HepG2 (cell line): ENCODE results near the gene CHD2. TPM values are rescaled to one million over a fixed set of nuclear protein-coding genes. Genes with fewer than 3 reads are reported as not detected.

Source experiments
- ATAC-seq: fragments of 200-7000 bp; cut with Tn5 transposase; 3 replicates; pipeline ENCODE4 v1.9.1; 2020; ENCODE audit warnings: mild to moderate bottlenecking, moderate library complexity
- BruUV-seq: library from RNA; stranded (reverse); fragments of 400-500 nt; replicated peaks from 2 replicates; lab custom pipeline; 2021; lab: Mats Ljungman, UMichigan
- CTCF ChIA-PET: fragments of 300-600 bp; formaldehyde crosslinking; extraction: SDS; loops from one replicate; lab custom pipeline; 2021; ENCODE audit warnings: low total read pairs, inconsistent platforms, low intra/inter-chr PET ratio; lab: Yijun Ruan, JAX
- POLR2A ChIA-PET: fragments of 350-600 bp; sonication (Branson Sonifier 250); formaldehyde crosslinking; loops from one replicate; lab custom pipeline; 2020; ENCODE audit warnings: antibody characterized with exemption, inconsistent platforms; lab: Yijun Ruan, JAX
- DNase-seq: peaks from one replicate; pipeline ENCODE4 v3.0.0-alpha.2; 2015; ENCODE audit warnings: low spot score
- FAIRE-seq: peaks from 3 replicates; lab custom pipeline; 2011; peaks lifted over from hg19 to GRCh38; lab: Jason Lieb, UNC
- H2AFZ ChIP-seq: one replicate; pipeline ENCODE4 v1.6.1; 2011; ENCODE audit warnings: low read length, inconsistent platforms
- H3K27ac ChIP-seq: fragments of 300-600 bp; 3 replicates; pipeline ENCODE4 v1.8.0; 2011; ENCODE audit warnings: mixed run types, mild to moderate bottlenecking, mixed read lengths, low read length, inconsistent platforms; ENCODE audit not compliant: insufficient read depth; ENCODE audit errors: extremely low read length
- H3K27me3 ChIP-seq, 2 experiments: fragments of 200-600 bp in 1 of 2; 2 replicates in 1 of 2; 3 replicates in 1 of 2; pipeline versions ENCODE4 v1.6.0 to v1.8.0; 2011; ENCODE audit warnings: low read length in 2 of 2, mild to moderate bottlenecking in 2 of 2, moderate library complexity in 2 of 2, inconsistent platforms in 1 of 2; ENCODE audit not compliant: insufficient read depth in 2 of 2, control insufficient read depth in 1 of 2
- H3K36me3 ChIP-seq, 2 experiments: fragments of 200-600 bp in 1 of 2; replicated peaks in 1 of 2; 2 replicates in 1 of 2; 3 replicates in 1 of 2; pipeline versions ENCODE4 v1.5.1 to v1.8.0; 2011; ENCODE audit warnings: low read length in 2 of 2, inconsistent platforms in 1 of 2; ENCODE audit not compliant: insufficient read depth in 2 of 2, control insufficient read depth in 1 of 2
- H3K4me1 ChIP-seq: 2 replicates; pipeline ENCODE4 v1.5.1; 2012; ENCODE audit warnings: low read length, inconsistent platforms; ENCODE audit not compliant: insufficient read depth
- H3K4me2 ChIP-seq: 2 replicates; pipeline ENCODE4 v1.6.0; 2011; ENCODE audit warnings: low read depth, low read length, inconsistent platforms
- H3K4me3 ChIP-seq, 3 experiments: fragments of 200-600 bp in 1 of 3; sonication (generic), shearing (Covaris generic) in 1 of 3; replicated peaks in 1 of 3; 2 replicates each; pipeline ENCODE4 v1.5.1; 2011 to 2016; ENCODE audit warnings: low read length in 3 of 3, inconsistent platforms in 2 of 3, low read depth in 2 of 3, mild to moderate bottlenecking in 2 of 3, control low read depth in 1 of 3, mixed read lengths in 1 of 3; ENCODE audit not compliant: insufficient read depth in 1 of 3
- H3K79me2 ChIP-seq: one replicate; pipeline ENCODE4 v1.6.1; 2011; ENCODE audit warnings: low read length, inconsistent platforms; ENCODE audit not compliant: insufficient read depth
- H3K9ac ChIP-seq: 2 replicates; pipeline ENCODE4 v1.6.0; 2011; ENCODE audit warnings: mild to moderate bottlenecking, low read depth, low read length, inconsistent platforms; ENCODE audit not compliant: insufficient read depth
- H3K9me3 ChIP-seq: 2 replicates; pipeline ENCODE4 v1.5.1; 2012; ENCODE audit warnings: mild to moderate bottlenecking, low read length
- H4K20me1 ChIP-seq: 2 replicates; pipeline ENCODE4 v1.6.0; 2011; ENCODE audit warnings: inconsistent platforms, mild to moderate bottlenecking, low read length, moderate library complexity; ENCODE audit not compliant: insufficient read depth
- KAT2B ChIP-seq: fragments of 150-350 bp; IDR thresholded peaks from 2 replicates; pipeline ENCODE4 v1.6.1; 2014; ENCODE audit warnings: low read depth, low read length, borderline replicate concordance
- RBM22 ChIP-seq: fragments of 200-400 bp; formaldehyde crosslinking; optimal IDR thresholded peaks from 2 replicates; pipeline ENCODE3; 2017; ENCODE audit warnings: mild to moderate bottlenecking, low read length, moderate library complexity
- ZKSCAN1 ChIP-seq: fragments of 150-350 bp; IDR thresholded peaks from 2 replicates; pipeline ENCODE4 v1.6.1; 2014; ENCODE audit warnings: low read length
- WGBS: methylation state at CpG from one replicate; pipeline ENCODE4 v1.1.6; 2017; ENCODE audit warnings: low lambda C conversion rate; 5-methylcytosine and 5-hydroxymethylcytosine counted together
- in situ Hi-C: cut with HindIII; loops from 2 replicates; pipeline ENCODE4 v1.10.0; 2017; ENCODE audit warnings: low pct_unique_long_range_greater_than_20kb; ENCODE audit not compliant: extremely low pct_ligation_motif_present
- intact Hi-C: fragments of 100-400 bp; cut with micrococcal nuclease; formaldehyde crosslinking; loops from one replicate; pipeline ENCODE4 v1.10.0; 2022; ENCODE audit not compliant: unreplicated experiment
- polyA plus RNA-seq, 8 experiments: library from polyadenylated mRNA; depleted of rRNA in 3 of 8; stranded (reverse) in 7 of 8; unstranded in 1 of 8; fragments of >200 nt; fragmentation: Illumina TruSeq in 4 of 8; extraction: Trizol in 4 of 8; gene quantifications; 2 replicates each; pipeline versions ENCODE4 v1.2.1 to v1.2.3, GENCODE V29; 2011 to 2016; ENCODE audit warnings: low read depth in 4 of 8, missing spikeins in 1 of 8, mixed read lengths in 1 of 8; ENCODE audit not compliant: insufficient read depth in 1 of 8
- total RNA-seq, 5 experiments: library from RNA; depleted of rRNA; stranded (reverse); fragments of >200 nt; fragmentation: Illumina TruSeq; extraction: Trizol; gene quantifications; 2 replicates each; pipeline ENCODE4 v1.2.3, GENCODE V29; 2016; ENCODE audit warnings: low read depth in 1 of 5
- TF ChIP-seq, protein P1 (sequence below): fragments of 450-650 bp; IDR thresholded peaks from 2 replicates; pipeline ENCODE4 v1.6.1; 2016
- TF ChIP-seq, protein P2 (sequence below): sonication (generic); formaldehyde crosslinking; IDR thresholded peaks from 2 replicates; pipeline ENCODE4 v1.5.0; 2020; ENCODE audit warnings: mild to moderate bottlenecking, missing genetic modification reagents, moderate library complexity

CHD2 gene
- total and polyA plus RNA-seq, 2 of the 13 experiments (the other 11 are each of a cell fraction or from before 2014, with no cell fraction given), result 54.0 to 54.1 TPM

DNA sequence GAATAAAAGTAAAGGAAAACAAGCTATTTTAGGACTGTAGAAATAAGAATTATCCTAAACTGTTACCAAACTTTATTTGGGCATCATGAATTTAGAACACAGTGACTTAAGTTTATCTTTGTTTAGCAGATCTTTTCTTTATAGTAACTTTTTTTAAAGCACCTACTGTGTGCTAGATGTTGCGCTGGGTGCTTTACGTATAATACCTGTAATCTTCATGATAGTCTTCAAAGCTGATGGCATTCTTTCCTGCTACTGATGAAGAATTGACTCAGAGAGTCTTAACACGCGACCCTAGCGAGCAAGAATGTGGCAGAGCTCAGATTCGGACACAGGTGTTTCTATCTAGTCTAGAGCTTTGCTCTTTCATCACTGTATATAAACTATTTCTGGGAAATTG lies 53.9 kb downstream of the CHD2 start:
- peaks cover 32% of the 10 kb centered on the region for H3K79me2 ChIP-seq
- CTCF ChIA-PET, result no interaction called here
- H3K36me3 ChIP-seq, result peaks cover 12 to 88% of the 10 kb centered on the region in 2 experiments

GRCh38 chr15:92954578-92954977 lies 54.5 kb downstream of the CHD2 start:
- peak; percentile 33 for DNase-seq
- Histone ChIP-seq H3K9ac (no peak overlapping the region), H3K79me2 (peaks cover 36% of the 10 kb centered on the region), H3K4me1 (peaks cover 19% of the 10 kb centered on the region), H3K36me3 (peaks cover 7 to 88% of the 10 kb centered on the region in 2 experiments), H3K27ac (no peak overlapping the region), H3K27me3 (no peaks in the 10 kb centered on the region), H3K4me2 (no peak overlapping the region), H3K9me3 (peaks cover 4% of the 10 kb centered on the region), H2AFZ (no peak overlapping the region), H4K20me1 (no peaks in the 10 kb centered on the region), H3K4me3 (no peak overlapping the region)
- TF ChIP-seq, protein P1, sequence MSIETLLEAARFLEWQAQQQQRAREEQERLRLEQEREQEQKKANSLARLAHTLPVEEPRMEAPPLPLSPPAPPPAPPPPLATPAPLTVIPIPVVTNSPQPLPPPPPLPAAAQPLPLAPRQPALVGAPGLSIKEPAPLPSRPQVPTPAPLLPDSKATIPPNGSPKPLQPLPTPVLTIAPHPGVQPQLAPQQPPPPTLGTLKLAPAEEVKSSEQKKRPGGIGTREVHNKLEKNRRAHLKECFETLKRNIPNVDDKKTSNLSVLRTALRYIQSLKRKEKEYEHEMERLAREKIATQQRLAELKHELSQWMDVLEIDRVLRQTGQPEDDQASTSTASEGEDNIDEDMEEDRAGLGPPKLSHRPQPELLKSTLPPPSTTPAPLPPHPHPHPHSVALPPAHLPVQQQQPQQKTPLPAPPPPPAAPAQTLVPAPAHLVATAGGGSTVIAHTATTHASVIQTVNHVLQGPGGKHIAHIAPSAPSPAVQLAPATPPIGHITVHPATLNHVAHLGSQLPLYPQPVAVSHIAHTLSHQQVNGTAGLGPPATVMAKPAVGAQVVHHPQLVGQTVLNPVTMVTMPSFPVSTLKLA, result no peak
- TF ChIP-seq, protein P2, sequence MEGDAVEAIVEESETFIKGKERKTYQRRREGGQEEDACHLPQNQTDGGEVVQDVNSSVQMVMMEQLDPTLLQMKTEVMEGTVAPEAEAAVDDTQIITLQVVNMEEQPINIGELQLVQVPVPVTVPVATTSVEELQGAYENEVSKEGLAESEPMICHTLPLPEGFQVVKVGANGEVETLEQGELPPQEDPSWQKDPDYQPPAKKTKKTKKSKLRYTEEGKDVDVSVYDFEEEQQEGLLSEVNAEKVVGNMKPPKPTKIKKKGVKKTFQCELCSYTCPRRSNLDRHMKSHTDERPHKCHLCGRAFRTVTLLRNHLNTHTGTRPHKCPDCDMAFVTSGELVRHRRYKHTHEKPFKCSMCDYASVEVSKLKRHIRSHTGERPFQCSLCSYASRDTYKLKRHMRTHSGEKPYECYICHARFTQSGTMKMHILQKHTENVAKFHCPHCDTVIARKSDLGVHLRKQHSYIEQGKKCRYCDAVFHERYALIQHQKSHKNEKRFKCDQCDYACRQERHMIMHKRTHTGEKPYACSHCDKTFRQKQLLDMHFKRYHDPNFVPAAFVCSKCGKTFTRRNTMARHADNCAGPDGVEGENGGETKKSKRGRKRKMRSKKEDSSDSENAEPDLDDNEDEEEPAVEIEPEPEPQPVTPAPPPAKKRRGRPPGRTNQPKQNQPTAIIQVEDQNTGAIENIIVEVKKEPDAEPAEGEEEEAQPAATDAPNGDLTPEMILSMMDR (CRISPR knock-in tag), result peak; percentile 31; the same call in 1 of the 2 replicates
- ATAC-seq, result peak; percentile 42
- ChIA-PET CTCF (no interaction called here), POLR2A (no interaction called here)
- WGBS, result 95% methylated on average over 8 of the region's 8 CpGs
- FAIRE-seq, result no peak
- in situ Hi-C loops, result no loop called here
- BruUV-seq, result no TSS peak
- intact Hi-C loops, result no loop called here

More for the DNA sequence above, 53.9 kb downstream of the CHD2 start:
- no peak for FAIRE-seq
- WGBS, result 98% methylated on average over 6 of the region's 6 CpGs
- no peak overlapping the region for H3K27ac ChIP-seq
- no peak for DNase-seq
- H3K9me3 ChIP-seq, result peaks cover 9% of the 10 kb centered on the region
- no peaks in the 10 kb centered on the region for H3K27me3 ChIP-seq
- POLR2A ChIA-PET, result no interaction called here
- H2AFZ ChIP-seq, result no peak overlapping the region
- peaks cover 22% of the 10 kb centered on the region for H3K4me1 ChIP-seq
- ATAC-seq, result no peak
- in situ Hi-C loops (no loop called here), intact Hi-C loops (no loop called here)
- no peak overlapping the region for H3K4me3 ChIP-seq
- TF ChIP-seq RBM22 (peak; percentile 44), ZKSCAN1 (peak; percentile 94), KAT2B (no peak)
- no peaks in the 10 kb centered on the region for H4K20me1 ChIP-seq
- H3K4me2 ChIP-seq, result no peak overlapping the region
- no TSS peak for BruUV-seq
- H3K9ac ChIP-seq, result no peak overlapping the region
